ENCODE data around the gene SSR4.

Gene SSR4

DNA sequence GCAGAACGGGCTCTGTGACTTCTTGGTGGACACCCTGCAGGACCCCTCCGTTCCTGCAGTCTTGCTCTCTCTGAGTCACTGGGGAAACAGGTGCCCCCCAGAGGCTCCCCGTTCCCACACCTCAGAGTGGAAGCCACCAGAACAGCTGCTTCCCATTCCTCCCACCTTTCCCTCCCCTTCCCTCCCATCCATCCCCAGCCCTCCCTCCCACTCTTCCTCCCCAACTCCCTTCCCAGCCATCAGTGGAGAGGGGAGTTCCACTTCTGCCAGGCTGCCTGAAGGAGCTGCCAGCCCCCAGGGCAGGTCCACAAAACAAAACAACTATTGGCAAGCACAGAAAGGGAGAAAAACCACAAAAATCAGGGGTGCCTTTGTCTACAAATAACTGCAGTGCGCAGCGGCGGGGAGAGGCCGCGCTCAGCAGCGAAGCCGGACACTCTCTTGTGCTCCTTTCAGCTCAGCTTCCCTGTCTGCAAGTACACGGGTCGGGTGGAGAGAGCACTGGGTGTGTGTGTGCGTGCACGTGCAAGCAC, 8.1 kb downstream of the SSR4 start:
- no peak for FAIRE-seq
- no peak for DNase-seq (ENCODE audit: insufficient read length, low spot score)
- TF ChIP-seq, protein P1, sequence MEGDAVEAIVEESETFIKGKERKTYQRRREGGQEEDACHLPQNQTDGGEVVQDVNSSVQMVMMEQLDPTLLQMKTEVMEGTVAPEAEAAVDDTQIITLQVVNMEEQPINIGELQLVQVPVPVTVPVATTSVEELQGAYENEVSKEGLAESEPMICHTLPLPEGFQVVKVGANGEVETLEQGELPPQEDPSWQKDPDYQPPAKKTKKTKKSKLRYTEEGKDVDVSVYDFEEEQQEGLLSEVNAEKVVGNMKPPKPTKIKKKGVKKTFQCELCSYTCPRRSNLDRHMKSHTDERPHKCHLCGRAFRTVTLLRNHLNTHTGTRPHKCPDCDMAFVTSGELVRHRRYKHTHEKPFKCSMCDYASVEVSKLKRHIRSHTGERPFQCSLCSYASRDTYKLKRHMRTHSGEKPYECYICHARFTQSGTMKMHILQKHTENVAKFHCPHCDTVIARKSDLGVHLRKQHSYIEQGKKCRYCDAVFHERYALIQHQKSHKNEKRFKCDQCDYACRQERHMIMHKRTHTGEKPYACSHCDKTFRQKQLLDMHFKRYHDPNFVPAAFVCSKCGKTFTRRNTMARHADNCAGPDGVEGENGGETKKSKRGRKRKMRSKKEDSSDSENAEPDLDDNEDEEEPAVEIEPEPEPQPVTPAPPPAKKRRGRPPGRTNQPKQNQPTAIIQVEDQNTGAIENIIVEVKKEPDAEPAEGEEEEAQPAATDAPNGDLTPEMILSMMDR (IDR thresholded peaks at IDR 0.05; ENCODE audit: insufficient read depth, missing control alignments): no peak

DNA sequence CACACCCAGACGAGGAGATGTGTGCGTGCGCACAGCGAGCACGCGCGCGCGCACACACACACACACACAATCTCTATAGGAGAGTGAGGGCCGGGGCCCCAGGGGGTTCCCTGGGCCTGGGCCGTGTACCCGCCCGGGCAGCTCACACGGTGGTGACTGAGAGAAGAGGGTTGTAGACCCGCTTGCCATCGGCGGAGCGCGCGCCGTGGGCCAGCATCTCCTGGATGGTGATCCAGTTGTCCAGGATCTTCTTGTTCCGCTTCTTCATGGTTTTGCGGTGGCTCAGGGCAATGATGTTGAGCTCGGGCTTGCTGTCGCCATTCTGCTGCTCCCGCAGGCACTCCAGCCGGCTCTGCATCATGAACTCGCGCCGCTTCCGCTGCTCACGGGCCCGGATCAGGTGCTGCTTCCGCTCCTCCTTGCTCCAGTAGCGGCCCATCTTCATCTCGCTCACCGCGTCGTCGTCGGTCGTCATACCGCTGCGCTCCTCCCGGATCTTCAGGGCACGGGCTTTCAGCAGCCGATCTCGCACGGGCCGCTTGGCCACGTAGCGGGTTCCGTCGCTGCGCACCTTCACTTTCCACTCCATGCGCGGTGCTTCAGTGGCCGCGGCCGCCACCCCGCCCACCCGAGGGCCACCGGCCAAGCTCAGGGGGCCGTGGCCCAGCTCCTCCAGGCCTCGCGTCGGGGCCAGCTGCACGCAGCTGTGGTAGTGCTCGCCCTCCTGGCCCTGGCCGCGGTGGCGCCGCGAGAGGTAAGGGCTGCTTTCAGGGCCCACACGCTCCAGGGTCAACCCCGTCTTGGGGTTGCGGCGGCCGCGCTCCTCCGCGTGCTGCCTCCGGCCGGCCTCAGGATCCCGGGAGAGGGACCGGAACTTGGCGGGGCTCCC, 9.0 kb downstream of the SSR4 start:
- FAIRE-seq (no peak), DNase-seq (ENCODE audit: insufficient read length, low spot score) (no peak)

DNA sequence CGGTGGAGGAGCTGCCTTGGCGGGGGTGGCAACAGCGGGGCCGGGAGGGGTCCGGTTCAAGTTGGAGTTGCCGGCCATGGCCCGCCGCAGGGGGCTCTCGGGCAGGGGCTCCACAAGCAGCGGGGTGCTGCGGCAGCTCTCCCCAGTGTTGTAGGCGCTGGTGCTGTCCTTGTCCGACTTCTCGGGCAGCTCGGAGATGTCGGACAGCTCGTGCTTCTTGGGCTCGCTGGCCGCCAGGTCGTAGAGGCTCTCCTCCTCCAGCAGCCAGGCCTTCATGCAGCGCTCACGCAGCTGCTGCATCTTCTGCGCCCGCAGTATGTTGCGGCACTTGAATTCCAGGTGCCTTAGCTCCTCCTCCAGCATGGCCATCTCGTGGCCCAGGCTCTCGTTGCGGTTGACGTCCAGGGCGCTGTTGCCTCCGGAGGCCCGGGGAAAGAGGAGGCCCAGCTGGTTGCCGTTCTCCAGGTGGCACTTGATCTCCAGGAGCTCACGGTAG, 9.7 kb downstream of the SSR4 start:
- FAIRE-seq: no peak
- TF ChIP-seq, protein P1 (IDR thresholded peaks at IDR 0.05; ENCODE audit: insufficient read depth, missing control alignments): no peak

More for the DNA sequence above, 9.0 kb downstream of the SSR4 start:
- TF ChIP-seq, protein P1 (IDR thresholded peaks at IDR 0.05; ENCODE audit: insufficient read depth, missing control alignments): no peak

DNA sequence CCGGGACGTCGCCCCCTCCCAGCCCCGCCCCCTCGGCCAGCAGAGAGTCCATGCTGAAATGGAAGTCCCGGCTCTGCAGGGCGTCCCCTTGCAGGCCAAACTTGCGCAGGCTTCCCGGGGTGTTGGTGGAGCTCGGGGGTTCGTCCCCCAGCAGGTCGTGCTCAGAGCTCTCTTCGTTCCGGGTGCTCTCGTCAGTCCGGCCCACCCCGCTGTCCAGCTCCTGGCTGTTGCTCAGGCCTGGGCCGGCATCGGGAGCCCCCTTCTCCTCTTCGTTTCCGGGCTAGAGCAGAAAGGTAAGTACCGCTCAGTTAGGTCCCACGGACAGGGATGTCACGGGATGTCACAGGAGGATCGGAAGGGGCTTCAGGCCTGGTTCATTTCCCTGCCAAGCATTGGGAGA, 10.2 kb downstream of the SSR4 start:
- no peak for DNase-seq (ENCODE audit: insufficient read length, low spot score)
- FAIRE-seq: no peak
- TF ChIP-seq, protein P1 (IDR thresholded peaks at IDR 0.05; ENCODE audit: insufficient read depth, missing control alignments): no peak

More for the DNA sequence above, 9.7 kb downstream of the SSR4 start:
- no peak for DNase-seq (ENCODE audit: insufficient read length, low spot score)

DNA sequence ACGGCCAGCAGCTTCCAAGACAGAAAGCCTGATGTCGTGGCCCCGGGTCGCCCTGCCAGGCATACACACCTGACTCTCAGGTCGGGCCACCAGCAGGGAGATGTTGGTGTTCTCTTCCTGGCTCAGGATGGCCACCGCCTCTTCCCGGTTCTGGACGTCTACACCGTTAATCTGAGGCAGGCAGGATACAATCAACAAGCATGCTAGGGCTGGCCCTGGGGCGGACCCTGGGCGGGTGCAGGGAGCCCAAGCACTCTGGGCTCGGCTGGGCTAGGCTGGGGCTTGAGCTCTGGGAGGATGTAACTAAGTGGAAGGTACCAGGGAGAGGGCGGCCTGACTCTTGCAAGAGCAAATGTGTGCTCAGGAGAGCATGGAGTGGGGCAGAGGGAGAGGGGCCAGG, 11.0 kb downstream of the SSR4 start:
- FAIRE-seq: no peak
- TF ChIP-seq, protein P1 (IDR thresholded peaks at IDR 0.05; ENCODE audit: insufficient read depth, missing control alignments): no peak
- DNase-seq (ENCODE audit: insufficient read length, low spot score): no peak

DNA sequence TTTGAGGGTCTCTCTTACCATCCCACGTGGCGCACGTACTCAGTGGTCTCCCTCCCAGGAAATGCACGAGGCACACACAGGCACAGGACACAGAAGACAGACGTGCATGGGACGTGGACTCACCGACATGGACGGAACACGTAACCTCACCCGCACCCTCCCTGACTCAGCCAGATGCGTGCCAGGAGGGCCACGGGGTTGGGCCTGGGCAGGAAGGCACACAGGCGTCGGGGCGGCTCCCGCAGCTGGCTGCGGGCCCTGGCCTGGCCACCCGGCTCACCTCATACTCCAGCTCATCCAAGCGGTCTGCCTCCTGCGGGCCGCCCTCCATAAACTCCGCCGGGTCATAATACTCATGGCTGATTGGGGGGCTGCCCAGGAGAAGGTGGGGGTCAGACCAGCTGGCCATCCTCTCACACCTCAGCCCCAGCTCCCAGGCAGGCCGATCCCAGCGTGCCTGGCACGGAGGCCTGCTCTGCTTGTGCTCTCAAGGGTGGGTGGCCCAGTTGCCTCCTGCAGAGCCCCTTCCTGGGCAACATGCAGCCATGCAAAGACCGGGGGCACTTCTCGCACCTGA, 12.6 kb downstream of the SSR4 start:
- TF ChIP-seq, protein P1 (IDR thresholded peaks at IDR 0.05; ENCODE audit: insufficient read depth, missing control alignments): no peak
- no peak for FAIRE-seq
- no peak for DNase-seq (ENCODE audit: insufficient read length, low spot score)
